Fibroblast of skin of right quadriceps (primary cell): ENCODE measurements around the gene CDK16.

Experiments
- DNase-seq: peaks from one replicate; pipeline ENCODE4 v3.0.0-alpha.2; 2013

The CDK16 gene

GRCh38 chrX:47209508-47210238 is 8.8 kb upstream of the CDK16 start:
- no peak for DNase-seq

- DNase-seq: no peak
Observed at GRCh38 chrX:47210661-47211425, 7.6 kb upstream of the CDK16 start.

DNA sequence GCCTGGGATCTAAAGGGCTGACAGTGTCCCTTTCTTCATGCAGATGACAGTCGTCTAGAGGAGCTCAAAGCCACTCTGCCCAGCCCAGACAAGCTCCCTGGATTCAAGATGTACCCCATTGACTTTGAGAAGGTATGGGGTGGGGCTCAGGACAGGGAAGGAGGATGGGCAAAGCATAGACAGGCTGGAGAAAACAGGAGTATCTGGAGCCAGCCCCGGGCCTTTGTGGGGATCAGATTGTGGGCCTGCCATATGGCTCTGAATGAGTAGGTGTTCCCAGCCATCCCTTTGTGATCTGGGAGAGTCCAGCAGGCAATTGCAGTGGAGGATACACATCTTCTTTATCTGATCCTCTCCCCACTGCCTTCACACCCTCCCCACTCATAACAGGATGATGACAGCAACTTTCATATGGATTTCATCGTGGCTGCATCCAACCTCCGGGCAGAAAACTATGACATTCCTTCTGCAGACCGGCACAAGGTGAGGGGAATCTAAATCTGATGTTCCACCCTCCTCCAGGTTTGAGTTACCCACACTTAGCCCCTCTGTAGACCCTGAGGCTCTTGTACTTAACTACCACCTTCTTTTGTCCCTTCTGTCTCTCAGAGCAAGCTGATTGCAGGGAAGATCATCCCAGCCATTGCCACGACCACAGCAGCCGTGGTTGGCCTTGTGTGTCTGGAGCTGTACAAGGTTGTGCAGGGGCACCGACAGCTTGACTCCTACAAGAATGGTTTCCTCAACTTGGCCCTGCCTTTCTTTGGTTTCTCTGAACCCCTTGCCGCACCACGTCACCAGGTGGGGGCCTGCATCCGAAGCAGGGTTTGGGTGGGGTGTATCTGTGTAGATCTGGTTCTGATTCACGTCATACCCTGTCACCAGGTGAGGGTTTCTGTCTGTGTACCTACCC is 5.8 kb upstream of the CDK16 start:
- no peak for DNase-seq

DNA sequence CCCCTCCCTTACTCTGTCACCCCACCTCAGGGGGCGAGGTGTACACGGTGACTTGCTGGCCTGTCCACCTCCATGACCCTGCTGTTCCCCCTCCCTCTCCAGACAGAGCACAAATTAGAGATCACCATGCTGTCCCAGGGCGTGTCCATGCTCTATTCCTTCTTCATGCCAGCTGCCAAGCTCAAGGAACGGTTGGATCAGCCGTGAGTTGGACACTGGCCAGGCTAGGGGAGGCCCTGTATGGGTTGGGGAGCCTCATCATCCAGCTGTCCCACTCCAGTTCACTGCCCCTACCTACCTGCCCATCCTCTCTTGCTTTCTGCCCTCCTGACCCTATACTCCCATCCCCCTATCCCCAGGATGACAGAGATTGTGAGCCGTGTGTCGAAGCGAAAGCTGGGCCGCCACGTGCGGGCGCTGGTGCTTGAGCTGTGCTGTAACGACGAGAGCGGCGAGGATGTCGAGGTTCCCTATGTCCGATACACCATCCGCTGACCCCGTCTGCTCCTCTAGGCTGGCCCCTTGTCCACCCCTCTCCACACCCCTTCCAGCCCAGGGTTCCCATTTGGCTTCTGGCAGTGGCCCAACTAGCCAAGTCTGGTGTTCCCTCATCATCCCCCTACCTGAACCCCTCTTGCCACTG is 3.9 kb upstream of the CDK16 start:
- DNase-seq: no peak

DNA sequence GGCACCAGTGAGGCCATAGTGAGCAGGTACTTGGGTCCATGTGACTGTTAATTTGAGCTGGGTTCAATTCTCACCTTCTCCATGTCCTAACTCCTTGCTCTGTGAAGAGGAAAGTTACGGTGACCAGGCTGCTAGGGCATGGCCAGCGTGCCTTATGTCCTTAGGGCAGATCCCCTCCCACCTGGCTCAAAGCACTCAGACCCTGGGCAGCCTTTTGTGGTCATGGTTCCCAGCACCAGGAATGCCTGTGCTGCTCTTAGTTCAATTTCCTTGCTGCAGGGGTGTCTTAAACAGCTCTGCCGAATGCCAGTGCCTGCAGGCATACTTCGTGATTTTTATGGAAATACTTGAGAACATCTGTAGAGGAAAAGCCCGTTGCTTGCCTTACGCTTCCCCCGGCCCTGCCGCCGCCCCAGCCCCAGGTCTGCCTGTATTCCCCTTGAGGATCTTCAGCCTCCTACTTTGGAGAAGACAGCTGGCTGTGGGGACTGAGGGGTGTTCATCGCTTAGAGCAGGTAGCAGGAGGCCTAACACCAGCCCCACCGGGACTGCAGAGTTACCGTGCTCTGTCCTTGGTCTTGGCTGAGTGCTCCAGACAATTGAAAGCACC is 3.1 kb upstream of the CDK16 start:
- no peak for DNase-seq

- peak; percentile 21 for DNase-seq
Observed at GRCh38 chrX:47216393-47216925, 2.0 kb upstream of the CDK16 start.

DNA sequence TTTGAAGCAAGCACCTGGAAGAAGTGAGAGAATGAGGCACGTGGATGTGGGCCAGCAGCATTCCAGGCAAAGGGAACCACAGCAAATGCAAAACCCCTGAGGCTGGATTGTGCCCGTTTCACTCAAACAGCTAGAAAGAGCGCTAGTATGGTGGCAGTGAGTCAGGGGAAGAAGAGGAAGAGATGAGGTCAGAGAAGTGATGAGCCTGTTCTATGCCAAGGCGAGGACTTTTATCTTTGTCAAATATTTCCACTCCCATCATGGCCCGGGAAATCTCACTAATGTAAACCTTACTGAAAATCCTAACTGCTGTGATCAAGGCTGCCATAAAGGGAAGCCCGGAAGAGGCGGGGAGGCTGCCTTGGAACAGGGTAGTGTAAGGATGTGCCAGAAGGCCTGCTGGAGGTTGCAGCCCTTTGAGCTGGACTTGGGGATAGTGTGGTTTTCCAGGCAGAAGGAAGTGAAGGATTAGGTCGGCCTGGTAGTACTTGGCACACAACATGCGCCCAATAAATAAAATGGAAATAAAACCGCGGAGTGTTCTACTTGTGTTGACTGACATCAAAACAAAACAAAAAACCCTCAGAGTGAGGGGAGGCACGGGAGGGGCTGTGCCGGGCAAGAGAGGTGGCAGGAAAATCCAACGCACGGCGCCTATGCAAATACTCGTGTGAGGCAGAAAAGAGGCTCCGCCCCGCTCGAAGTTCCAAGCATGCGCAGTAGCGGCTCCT is 1.2 kb upstream of the CDK16 start:
- DNase-seq: peak; percentile 62

- DNase-seq: peak; percentile 99
Observed at GRCh38 chrX:47217852-47218279, 615 bp upstream of the CDK16 start.

DNA sequence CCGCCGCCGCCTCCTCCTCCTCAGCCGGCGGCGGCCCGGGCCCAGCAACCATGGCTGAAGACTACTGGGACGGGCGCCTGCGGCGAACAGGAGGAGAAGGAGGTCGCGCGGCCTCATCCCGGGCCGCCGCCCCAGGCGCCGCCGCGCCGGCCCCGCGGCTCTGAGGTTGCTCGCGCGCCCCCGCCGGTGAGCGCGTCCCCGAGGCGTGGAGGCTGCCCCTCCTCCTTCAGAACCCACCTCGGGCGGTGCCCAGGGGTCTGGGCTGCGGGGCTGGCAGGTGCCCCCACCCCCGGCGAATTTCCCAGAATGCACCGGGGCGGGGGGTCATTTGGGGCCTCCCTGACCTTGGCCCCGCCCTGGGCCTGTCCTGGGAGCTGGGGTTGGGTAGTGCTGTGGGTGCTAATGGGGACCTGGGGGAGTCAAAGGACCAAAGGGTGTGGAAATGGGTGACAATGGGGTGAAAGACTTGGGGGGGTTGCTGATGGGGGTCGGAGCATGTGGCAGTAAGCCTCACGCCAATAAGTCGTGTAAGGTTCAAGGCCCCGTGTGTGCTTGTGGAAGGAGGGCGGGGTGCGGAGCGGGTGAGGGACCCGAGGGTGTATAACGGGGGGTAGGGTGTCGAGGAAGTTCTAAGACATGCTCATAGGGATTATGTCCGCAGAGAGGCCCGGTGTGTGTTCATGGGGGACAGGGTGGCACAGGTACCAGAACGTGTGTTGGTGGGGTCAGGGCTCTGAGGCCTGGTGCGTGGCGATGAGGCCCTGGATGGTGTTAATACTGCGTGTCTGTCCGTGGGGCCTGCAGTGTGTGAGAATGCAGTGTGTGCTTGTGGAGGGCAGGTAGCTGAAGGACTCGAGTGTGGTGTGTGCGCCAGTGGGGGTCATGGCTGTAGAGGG is 687 bp downstream of the CDK16 start:
- DNase-seq: no peak

DNA sequence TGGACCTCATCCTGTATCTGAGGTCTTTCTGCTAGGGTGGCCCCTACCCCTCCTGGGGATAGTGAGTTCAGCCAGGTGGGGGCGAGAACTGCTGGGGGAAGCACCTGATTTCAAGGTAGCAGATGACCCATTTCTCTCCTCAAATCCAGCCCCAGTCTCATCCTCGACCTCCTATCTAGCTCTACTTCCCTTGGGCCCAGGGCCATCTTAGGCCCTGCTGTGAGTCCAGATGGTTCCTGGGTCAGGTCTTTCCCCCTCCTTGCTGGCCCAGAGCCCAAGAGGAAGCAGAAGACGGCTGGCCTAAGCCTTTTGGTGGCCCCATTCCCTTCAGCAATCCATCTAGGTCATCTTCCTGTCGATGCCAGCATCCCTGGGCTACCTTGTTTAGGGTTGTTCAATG is 3.3 kb downstream of the CDK16 start:
- DNase-seq: no peak

DNA sequence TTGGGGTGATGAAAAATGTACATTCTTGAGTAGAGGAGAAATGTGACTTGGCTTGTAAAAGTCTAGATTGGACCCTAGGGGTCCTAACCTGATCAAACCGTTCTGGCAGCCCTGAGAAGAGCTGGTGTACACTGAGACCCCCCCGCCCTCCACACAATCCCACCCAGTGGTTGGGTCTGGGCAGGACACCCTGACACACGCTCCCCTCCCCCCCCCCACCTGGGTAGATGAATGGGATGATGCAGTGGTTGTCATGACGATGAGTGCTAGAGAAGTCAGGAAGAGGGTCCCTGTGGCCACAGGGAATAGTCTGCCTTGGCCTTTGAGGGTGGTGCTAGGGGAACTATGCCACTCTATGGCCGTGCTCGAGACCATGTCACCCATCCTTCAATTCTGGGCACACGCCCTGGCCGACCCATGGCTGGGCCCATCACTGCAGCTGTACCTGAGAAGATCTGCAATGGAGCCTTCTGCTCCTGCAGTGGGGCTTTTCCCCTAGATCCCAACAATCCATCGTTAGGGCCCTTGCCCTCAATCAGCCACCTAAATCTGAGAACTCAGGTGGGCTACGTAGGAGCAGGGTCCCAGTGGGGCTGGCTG is 4.4 kb downstream of the CDK16 start:
- no peak for DNase-seq

DNA sequence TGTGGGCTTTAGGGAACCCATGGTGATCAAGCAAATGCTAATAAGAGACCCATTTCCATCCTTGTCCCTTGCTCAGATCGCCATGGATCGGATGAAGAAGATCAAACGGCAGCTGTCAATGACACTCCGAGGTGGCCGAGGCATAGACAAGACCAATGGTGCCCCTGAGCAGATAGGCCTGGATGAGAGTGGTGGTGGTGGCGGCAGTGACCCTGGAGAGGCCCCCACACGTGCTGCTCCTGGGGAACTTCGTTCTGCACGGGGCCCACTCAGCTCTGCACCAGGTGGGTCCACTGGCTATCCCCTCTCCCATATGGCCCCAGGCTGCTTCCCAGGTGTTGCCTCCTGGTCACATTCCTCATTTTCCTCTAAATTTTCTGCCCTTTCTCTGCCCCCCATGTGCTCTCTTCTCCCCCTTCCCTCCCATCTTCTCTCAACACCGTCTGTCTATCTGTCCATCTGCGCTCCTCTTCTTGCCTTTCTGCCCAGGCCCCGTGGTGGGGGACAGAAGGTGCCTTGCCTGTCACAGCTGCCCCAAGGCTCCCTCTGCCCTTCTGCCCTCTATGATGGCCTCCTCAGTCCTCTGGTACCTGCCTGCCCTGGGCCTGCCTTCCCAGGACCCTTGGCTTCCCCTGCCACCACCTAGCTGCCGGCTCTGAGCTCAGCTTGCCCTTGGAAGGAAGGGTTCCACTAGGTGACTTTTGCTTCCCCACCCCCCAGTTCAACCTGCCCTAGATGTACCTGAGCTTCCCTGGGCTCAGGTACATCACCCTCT is 5.2 kb downstream of the CDK16 start:
- DNase-seq: no peak

GRCh38 chrX:47224266-47224895 is 5.9 kb downstream of the CDK16 start:
- no peak for DNase-seq

DNA sequence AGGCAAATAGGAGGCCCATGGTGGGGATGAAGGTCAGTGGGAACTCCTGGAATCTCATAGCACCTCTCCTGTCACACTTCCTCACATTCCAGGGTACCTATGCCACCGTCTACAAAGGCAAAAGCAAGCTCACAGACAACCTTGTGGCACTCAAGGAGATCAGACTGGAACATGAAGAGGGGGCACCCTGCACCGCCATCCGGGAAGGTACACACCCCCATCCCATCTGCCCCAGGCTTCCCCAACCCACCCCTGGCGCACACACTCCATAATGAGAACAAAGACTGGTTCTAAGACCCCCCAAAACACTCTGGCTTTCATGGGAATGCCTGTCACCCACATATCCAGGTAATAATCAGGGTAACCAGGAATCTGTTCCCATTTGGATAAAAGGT is 6.4 kb downstream of the CDK16 start:
- no peak for DNase-seq

- no peak for DNase-seq
Observed at GRCh38 chrX:47226071-47226470, 7.6 kb downstream of the CDK16 start.

DNA sequence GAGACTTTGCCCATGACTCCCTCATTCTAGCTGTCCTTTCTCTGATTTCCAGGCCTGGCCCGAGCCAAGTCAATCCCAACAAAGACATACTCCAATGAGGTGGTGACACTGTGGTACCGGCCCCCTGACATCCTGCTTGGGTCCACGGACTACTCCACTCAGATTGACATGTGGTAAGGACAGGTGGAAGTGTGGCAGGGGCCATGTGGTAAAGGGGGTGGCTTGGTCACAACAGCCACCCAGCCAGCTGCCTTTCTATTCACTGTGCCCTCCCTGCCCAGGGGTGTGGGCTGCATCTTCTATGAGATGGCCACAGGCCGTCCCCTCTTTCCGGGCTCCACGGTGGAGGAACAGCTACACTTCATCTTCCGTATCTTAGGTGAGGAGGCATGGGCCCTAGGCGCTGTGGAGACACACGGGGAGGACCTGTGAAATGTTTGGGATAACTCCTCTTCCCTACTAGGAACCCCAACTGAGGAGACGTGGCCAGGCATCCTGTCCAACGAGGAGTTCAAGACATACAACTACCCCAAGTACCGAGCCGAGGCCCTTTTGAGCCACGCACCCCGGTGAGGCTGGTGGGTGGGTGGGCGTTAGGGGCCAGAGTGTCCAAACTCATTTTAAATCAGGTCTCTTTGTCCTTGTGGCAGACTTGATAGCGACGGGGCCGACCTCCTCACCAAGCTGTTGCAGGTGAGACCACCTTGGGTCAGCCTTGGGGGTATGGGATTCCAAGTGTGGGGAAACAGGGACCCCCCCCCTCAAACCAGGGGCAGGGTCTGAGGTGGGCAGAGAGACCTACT is 8.3 kb downstream of the CDK16 start:
- no peak for DNase-seq

- no peak for DNase-seq
Observed at GRCh38 chrX:47227334-47227583, 8.8 kb downstream of the CDK16 start.
